G401 (cell line): Measurements from ENCODE around the gene PDE10A. TPM values are rescaled to one million over a fixed set of nuclear protein-coding genes. Genes with fewer than 3 reads are reported as not detected.
"Not testable (repeated sequence)": the region's sequence is repeated elsewhere in the genome, so short reads cannot be mapped to it uniquely, and the experiment has no call there.

Source experiments
- DNase-seq: peaks from one replicate; pipeline ENCODE4 v3.0.0-alpha.2; 2015; ENCODE audit warnings: low spot score
- in situ Hi-C: cut with HindIII; loops from 2 replicates; pipeline ENCODE4 v1.10.0; 2016; ENCODE audit warnings: low sequenced_read_pairs, mixed read lengths
- total RNA-seq: library from RNA; depleted of rRNA; stranded (reverse); fragments of >200 nt; shearing (Covaris generic); gene quantifications from 2 replicates; pipeline ENCODE4 v1.2.3, GENCODE V29; 2014

The PDE10A gene
- total RNA-seq, 1 experiment from 2014 or later = not detected

DNA sequence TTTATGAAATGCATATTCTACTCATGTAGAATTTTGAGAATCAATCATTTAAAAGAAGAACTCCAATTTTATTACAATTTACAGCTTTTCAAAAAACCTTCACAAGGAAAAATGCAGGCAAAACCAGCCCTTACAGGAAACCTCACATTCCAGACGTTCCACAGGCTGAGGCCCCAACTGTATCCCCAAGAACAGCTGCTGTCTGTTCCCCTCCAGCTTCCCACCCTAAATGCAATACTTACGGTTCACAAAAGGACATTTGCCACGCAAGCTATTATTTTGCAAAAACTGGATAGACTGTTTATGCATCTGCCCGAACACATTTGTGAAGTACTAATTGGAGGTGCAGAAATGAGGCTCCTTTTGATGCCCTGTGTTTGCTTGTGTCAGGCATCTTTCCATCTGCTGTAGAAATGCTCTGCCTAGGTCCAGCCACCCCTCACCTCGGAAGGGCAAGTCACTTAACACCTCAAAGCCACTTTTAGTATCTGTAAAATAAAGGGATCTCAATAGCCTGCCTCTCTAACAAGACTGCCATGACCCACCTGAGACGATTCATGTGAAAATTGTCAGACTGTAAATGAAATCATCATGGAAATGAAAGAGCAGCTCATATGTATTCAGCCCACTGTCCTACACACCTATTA is 26.5 kb downstream of the PDE10A start:
- in situ Hi-C loops = no loop called here
- no peak for DNase-seq

DNA sequence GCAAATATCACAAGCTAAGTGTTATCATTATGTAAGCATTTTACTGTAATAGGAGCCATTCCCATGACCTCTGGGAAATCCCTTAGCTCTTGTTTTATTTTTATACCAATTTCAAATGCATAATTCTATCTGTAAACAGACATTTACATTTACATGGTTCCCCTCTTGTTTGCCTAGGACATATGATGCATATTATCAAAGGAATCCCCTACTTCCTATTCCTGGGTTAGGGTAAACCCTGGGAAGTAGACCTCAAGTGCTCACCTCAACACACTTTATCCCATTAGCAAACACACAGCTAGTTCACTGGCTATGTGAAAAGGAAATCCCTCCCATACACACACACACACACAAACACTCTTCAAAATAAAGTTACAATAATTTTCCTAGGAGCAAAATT is 27.1 kb downstream of the PDE10A start:
- in situ Hi-C loops = no loop called here
- DNase-seq = no peak

DNA sequence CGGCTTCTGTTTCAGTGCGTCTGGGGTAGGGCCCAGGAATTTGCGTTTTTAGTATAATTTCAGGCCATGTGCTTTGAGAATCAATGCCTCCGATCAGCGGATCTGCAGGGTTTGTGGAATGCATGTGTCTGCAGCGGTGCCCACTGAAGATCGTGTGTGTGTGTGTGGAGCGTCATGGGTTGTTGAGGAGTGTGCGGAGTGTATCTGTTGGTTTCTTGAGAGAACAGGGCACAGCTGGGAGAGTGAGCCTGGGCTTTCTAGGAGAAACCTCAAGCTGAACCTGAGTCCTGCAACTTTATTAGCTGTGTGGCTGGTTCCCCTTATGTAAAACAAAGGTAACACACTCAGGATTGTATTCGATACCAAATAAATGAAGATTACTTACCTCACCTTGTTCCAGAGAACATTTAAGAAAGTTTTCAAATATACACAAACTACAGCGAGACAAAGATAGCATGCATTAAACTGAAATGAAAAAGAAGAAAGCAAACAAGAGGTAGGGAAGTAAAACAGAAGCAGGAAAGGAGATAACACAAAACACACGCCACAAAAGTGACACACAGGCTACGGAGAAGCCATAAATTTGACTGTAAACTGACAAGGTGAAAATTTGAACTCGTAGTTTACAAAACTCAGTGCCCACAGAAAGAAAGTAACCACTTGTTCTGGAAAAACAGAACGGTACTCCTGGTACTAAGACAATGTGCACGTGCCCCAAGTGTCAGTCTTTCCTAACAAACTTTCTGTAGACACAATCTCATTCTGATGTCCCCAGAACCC is 28.8 kb downstream of the PDE10A start:
- DNase-seq = no peak
- in situ Hi-C loops = no loop called here

DNA sequence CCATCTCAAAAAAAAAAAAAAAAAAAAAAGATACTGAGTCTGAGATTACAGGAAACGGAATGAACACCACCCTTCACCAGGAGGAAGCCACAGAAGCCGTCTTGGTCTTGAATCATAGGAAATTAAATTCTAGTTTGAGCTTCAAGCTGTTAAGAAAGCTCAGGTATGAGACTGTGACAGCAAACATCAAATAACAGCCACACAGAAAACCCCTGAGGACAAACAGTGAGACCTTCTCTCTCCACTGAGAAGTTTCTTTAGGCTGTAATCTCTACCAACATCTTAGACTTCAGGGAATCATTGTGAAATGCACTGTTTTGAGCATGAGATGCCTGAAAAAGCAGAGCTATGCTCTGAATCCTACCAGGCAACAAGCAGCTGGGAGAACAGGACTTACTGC is 30.8 kb downstream of the PDE10A start:
- no peak for DNase-seq
- in situ Hi-C loops = no loop called here

DNA sequence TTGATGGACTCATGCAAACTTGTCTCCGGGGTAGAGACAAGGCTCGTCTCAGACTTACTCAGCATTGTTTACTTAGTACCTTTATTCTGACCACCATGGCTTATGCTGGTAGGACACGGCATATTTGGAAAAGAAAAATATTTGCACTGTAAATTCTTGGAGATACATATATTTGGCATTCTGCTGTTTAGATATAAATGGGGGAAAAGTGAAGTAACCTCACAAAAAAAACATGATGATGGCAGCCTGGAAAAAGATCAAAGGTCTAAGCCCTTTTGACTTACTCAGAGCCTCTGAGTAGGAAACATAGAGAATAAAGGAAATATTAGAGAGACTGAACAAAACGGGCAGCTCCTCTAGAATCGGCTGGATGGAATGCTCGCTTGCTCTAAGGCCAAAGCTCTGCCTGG is 32.5 kb downstream of the PDE10A start:
- in situ Hi-C loops = no loop called here
- no peak for DNase-seq

DNA sequence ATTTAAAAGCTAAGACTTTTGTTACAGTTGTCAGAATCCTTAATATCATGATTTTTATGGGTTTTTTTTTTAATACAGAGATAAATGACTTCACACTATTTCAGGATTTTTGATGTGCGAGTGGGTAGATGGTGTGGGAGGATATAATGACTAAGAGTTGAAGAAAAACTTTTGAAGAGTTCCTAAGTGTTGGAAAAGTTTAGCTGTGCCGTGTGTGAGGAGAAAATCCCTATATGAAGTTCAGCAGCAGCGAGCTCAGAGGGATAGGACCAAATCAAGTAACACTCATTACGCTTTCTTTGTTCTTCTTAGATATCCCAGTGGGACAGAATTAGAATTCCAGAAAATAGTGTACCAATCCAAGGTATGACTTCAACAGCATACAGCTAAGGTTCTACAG is 34.1 kb downstream of the PDE10A start:
- in situ Hi-C loops = no loop called here

DNA sequence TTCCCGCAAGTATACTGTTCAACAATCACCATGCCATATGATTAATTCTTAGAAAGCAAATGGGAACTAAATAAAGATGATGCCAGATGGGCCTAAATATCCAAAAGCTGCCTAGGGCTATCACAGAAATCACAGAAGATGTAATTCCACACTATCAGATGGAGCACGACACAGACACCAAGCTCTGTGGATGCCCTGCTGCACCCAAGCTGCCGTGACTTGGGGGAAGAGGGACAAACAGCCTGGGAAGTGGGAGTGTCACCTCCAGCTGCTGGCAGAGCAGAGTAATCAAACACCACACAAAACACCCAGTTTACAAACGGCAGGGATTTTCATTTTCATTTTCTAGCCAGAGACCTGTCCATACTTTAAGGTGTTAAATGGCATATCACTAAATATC is 35.7 kb downstream of the PDE10A start:
- in situ Hi-C loops = no loop called here
- DNase-seq = no peak

More for the DNA sequence above, 34.1 kb downstream of the PDE10A start:
- DNase-seq = no peak

DNA sequence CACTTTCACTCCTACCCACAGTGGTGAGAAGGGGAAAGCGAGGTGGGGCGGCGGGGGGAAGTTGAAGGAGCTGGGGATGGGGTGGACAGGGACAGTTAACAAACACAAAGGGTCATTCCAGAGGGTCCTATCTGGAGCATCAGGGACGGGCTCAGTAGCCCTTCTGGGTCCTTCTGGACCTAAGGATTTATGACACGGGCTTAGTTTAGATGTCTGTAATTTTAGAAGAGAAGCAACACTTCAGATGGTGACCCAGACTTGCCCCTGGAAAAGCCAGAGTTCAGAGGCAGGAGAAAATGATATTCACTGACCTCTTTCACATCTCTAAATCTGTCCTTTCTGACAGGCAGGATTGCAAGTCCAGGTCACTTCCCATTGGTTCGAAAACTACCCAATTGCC is 36.3 kb downstream of the PDE10A start:
- in situ Hi-C loops = no loop called here
- no peak for DNase-seq

DNA sequence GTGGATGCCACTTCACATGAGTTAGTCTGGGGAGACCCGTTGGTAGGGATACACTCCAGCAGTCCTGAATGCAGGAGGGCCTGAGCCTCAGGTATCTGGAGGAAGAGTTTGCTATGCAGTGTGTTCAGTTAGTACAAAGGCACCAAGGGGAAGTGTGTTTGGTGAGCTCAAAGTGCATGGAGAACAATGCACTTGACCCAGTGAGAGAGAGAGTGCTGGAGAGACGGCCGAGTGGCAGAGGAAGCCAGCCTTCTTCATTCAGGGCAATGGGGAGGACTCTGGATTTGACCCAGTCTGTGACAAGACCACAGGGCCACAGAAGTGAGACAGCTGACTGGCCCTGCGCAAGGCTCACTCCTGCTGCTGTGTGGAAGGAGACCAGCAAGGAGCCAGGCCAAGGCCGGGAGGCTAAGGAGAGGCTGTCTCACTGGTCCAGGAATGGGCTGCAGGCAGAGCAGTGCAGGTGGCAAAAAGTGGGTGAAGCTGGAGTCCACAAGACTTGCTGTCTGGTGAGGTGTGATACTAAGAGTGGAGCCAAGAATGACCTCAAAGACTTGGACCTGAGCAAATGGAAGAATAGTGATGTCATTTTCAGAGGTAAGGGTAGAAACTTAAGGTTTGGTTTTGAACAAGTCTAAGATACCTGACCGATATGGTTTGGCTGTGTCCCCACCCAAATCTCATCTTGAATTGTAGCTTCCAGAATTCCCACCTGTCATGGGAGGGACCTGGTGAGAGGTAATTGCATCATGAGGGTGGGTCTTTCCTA is 38.0 kb downstream of the PDE10A start:
- in situ Hi-C loops = no loop called here
- no peak for DNase-seq

DNA sequence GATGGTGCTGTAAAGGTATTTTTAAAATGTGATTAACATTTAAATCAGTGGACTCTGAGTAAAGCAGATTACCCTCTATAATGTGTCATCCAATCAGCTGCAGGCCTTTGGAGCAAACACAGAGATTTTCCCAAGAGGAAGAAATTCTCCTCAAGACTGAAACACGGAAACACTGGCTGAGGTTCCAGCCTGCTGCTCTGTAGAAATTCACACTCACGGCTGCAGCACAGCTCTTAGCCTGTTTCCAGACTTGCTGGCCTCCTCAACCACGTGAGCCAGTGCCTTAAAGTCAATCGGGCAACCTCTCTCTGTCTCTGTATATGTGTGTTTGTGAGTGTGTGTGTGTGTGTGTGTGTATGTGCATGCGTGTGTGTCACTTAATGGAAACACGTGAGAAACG is 41.1 kb downstream of the PDE10A start:
- DNase-seq = no peak
- in situ Hi-C loops = no loop called here

DNA sequence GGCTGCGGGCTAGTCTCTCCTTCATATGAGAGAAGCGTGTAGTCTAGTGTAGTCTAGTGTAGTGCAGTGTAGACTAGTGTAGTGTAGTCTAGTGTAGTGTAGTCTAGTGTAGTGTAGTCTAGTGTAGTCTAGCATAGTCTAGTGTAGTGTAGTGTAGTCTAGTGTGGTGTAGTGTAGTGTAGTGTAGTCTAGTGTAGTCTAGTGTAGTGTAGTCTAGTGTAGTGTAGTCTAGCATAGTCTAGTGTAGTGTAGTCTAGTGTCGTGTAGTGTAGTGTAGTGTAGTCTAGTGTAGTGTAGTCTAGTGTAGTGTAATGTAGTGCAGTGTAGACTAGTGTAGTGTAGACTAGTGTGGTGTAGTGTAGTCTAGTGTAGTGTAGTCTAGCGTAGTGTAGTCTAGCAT is 44.1 kb downstream of the PDE10A start:
- DNase-seq, in situ Hi-C loops: not testable (repeated sequence)

DNA sequence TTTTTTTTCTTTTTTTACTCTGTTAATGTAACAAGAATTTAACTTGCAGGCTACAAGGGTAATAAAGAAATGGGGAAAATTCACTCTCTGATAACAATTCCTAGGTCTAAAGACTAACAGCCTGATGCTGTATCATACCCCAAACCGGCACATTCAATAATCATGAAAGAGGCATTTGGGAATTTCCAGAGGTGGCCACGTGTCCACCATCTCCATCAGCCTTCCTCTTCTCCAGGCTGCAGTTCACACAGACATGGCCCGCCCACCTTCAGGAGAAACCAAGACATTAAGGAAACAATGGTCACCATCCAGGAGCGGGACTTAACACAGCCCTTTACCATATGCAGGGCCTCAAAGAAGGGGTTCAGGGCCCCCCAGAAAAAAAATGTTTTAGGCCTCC is 44.8 kb downstream of the PDE10A start:
- in situ Hi-C loops = no loop called here
- no peak for DNase-seq

DNA sequence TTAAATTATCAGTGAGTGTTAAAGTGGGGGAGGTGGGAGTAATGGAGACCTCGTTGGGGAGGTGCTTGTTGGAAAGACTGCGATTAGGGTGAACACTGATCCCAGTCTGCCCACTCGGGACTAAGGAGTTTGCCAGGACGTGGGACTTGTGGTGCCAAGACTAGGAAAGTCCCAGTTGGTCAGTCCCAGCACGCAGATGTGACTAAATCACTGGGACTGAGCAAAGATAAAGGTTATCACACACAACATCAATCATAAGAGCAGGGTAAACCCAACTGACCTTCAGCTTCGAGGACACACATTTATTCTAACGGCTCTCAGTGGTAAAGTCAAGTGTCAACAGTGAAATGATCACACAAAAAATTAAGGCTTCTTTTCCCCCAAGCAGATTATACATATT is 45.5 kb downstream of the PDE10A start:
- DNase-seq = no peak
- in situ Hi-C loops = no loop called here

DNA sequence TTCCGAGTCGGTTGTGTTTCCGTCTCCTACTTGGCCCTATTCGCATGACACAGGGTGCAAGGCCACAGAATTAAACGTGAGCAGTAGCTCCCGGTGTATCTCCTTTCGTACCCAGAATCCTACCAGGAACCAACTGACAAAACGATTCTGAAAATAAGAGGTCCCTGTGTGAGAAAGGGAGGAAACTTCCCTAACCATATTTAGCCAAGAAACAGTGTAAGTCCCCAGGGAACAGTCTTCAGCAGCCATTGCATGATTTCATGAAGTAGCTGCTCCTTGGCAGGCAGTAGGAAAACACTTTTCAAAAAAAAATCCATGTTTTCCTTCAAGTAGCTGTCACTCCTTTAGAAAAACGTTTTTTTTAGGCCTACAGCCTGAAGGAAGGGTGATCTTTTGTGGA is 46.9 kb downstream of the PDE10A start:
- in situ Hi-C loops = no loop called here
- DNase-seq = no peak

DNA sequence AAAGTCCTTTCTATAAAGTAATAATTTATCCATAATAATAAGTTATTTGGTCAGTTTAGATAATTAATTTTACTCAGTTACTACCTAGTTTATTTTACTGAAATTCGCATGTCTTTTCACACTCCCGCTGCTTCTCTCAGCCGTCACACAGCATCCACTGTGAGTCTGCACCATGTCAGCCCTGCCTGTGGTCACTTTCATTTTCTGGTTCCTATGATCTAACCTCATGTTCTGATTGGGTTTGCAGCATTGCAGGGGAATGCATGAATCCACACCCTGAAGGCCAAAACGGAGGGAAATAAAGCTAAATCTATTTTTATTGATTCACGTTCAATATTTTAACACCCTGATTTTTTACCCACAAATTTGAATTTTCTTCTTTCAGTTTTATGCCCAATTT is 47.4 kb downstream of the PDE10A start:
- in situ Hi-C loops = no loop called here
- DNase-seq = no peak

DNA sequence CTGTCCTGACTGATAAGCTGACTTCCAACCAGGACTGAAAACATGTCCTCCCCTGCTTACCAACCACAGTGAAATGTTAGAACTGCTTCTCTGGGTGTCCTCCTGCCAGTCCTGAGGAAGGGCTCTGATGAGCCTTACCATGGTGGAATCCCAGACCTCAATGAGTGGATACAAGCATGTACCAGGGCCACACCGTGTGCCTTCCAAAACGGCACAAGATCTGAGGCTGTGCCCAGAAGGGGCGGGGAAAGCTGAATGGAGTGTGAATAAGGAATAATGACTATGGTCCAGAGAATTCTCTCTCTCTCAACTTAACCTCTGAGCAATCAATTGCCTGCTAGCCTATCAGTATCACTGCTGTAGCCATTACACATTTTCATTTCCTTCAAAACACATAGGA is 51.7 kb downstream of the PDE10A start:
- in situ Hi-C loops = no loop called here
- DNase-seq = no peak

DNA sequence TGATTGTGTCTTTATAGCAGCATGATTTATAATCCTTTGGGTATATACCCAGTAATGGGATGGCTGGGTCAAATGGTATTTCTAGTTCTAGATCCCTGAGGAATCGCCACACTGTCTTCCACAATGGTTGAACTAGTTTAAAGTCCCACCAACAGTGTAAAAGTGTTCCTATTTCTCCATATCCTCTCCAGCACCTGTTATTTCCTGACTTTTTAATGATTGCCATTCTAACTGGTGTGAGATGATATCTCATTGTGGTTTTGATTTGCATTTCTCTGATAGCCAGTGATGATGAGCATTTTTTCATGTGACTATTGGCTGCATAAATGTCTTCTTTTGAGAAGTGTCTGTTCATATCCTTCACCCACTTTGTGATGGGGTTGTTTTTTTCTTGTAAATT is 54.5 kb downstream of the PDE10A start:
- DNase-seq, in situ Hi-C loops: not testable (repeated sequence)

DNA sequence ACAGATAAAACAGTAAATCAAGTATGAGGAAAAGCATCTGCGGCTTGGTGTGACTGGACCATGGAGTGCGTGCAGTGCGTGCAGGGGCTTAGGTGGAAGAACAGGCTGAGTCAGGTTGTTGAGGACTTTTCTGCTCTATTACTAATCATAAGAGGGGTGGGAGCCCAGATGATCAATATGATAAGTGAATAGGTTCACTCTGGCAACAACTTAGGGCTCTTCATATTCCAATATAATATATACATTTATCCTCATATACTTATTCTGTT is 56.4 kb downstream of the PDE10A start:
- DNase-seq = no peak
- in situ Hi-C loops = no loop called here

DNA sequence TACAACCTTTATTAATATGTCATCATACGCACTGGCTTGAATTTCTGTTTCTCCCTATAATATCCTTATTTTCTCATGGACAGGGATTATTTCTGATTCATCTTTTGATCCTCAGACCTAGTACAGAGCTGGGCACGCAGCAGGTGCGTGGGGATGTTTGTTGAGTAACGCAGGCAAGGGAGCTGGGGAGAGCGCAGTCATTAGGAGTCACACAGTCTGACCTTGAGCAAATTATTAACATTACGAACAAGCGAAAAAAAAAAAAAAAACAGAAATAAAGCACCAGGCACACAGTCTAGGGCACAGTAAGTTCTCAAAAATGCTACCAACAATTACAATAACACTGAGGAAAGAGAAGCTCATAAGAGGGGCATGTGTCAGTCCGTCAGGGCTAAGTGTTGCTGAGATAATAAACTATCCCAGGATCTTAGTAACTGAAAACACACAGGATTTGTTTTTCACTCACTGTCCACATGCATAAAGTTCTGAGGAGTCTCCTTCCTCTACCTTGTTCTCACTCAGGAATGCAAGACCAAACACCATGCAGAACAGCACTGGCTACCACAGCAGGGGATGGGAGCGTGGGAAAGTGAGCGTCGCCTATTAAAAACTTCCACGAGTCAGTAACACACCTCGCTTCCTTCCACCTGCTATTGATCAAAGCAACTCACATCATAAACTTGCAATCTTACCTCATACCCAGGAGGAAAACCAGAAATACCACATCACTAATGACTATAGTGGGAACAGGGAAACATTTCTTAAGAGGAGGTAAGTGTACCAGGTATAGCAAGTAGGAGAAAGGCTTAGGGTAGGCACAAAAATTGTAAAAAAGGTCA is 56.9 kb downstream of the PDE10A start:
- in situ Hi-C loops = no loop called here
- no peak for DNase-seq
